HEK293 (cell line): ENCODE data around the gene VRK1.

Experiments used
- CTCF ChIA-PET: fragments of 350-600 bp; formaldehyde crosslinking; extraction: SDS; loops from one replicate; lab custom pipeline; 2021; ENCODE audit warnings: antibody characterized with exemption; lab: Yijun Ruan, JAX
- POLR2A ChIA-PET: fragments of 300-600 bp; formaldehyde crosslinking; extraction: SDS; loops from one replicate; lab custom pipeline; 2020; ENCODE audit warnings: antibody characterized with exemption, inconsistent platforms; lab: Yijun Ruan, JAX
- H3K27ac ChIP-seq: fragments of 200-500 bp; sonication (Bioruptor generic); 2 replicates; pipeline ENCODE4 v1.5.1; 2014; ENCODE audit warnings: low read depth, low read length, control low read depth, inconsistent platforms; ENCODE audit errors: extremely low read depth
- H3K36me3 ChIP-seq, 2 experiments: fragments of 200-500 bp in 1 of 2; sonication (Bioruptor generic) in 1 of 2; 1 replicate in 1 of 2; 2 replicates in 1 of 2; pipeline ENCODE4 v1.5.1; 2014 to 2017; ENCODE audit warnings: inconsistent platforms in 2 of 2, low read length in 2 of 2; ENCODE audit not compliant: control insufficient read depth in 2 of 2, insufficient read depth in 1 of 2
- H3K4me1 ChIP-seq: fragments of 200-500 bp; sonication (Bioruptor generic); 2 replicates; pipeline ENCODE4 v1.5.1; 2014; ENCODE audit warnings: mild to moderate bottlenecking, low read length, inconsistent platforms; ENCODE audit not compliant: control insufficient read depth, insufficient read depth
- H3K4me3 ChIP-seq: 2 replicates; pipeline ENCODE4 v1.5.1; 2011; ENCODE audit warnings: low read depth, mild to moderate bottlenecking, control low read depth, low read length, moderate library complexity
- H3K9me3 ChIP-seq: fragments of 200-500 bp; sonication (Bioruptor generic); 2 replicates; pipeline ENCODE4 v1.5.1; 2014; ENCODE audit warnings: low read depth, low read length, inconsistent platforms; ENCODE audit not compliant: control insufficient read depth, insufficient read depth
- KLF16 ChIP-seq: fragments of 450-650 bp; formaldehyde crosslinking; IDR thresholded peaks from 2 replicates; pipeline ENCODE4 v1.5.1; 2017; ENCODE audit warnings: missing biosample characterization, missing genetic modification characterization
- KLF17 ChIP-seq: fragments of 450-650 bp; formaldehyde crosslinking; IDR thresholded peaks from 2 replicates; pipeline ENCODE4 v1.5.1; 2016; ENCODE audit warnings: missing biosample characterization, missing genetic modification characterization
- TCF7L2 ChIP-seq: IDR thresholded peaks from 2 replicates; pipeline ENCODE4 v1.6.1; 2011; ENCODE audit warnings: low read depth, mild to moderate bottlenecking, inconsistent platforms, low read length, moderate library complexity, borderline replicate concordance
- ZNF114 ChIP-seq: fragments of 450-650 bp; formaldehyde crosslinking; IDR thresholded peaks from 2 replicates; pipeline ENCODE4 v1.5.0; 2017; ENCODE audit warnings: missing biosample characterization, missing genetic modification characterization
- ZNF184 ChIP-seq: fragments of 450-650 bp; IDR thresholded peaks from 2 replicates; pipeline ENCODE4 v1.5.1; 2018; ENCODE audit warnings: missing biosample characterization, mild to moderate bottlenecking, missing genetic modification characterization
- ZNF239 ChIP-seq: fragments of 450-650 bp; formaldehyde crosslinking; IDR thresholded peaks from 2 replicates; pipeline ENCODE4 v1.5.1; 2016; ENCODE audit warnings: missing biosample characterization, missing genetic modification characterization
- ZNF248 ChIP-seq: fragments of 450-650 bp; formaldehyde crosslinking; IDR thresholded peaks from 2 replicates; pipeline ENCODE4 v1.5.1; 2017; ENCODE audit warnings: missing biosample characterization, missing genetic modification characterization
- ZNF341 ChIP-seq: fragments of 450-650 bp; formaldehyde crosslinking; IDR thresholded peaks from 2 replicates; pipeline ENCODE4; 2016; ENCODE audit warnings: low read depth, missing biosample characterization, missing genetic modification characterization
- ZNF366 ChIP-seq: fragments of 450-650 bp; formaldehyde crosslinking; conservative IDR thresholded peaks from 2 replicates; pipeline ENCODE4 v1.5.1; 2016; ENCODE audit warnings: missing biosample characterization, missing genetic modification characterization
- ZNF426 ChIP-seq: fragments of 450-650 bp; formaldehyde crosslinking; IDR thresholded peaks from 2 replicates; pipeline ENCODE4 v1.5.1; 2017; ENCODE audit warnings: missing biosample characterization, missing genetic modification characterization, mild to moderate bottlenecking, inconsistent platforms, moderate library complexity
- ZNF518A ChIP-seq: fragments of 450-650 bp; formaldehyde crosslinking; conservative IDR thresholded peaks from 2 replicates; pipeline ENCODE4 v1.5.1; 2016; ENCODE audit warnings: low read depth, missing biosample characterization, missing genetic modification characterization
- ZNF555 ChIP-seq: fragments of 450-650 bp; formaldehyde crosslinking; conservative IDR thresholded peaks from 2 replicates; pipeline ENCODE4 v1.5.1; 2017; ENCODE audit warnings: missing biosample characterization, mild to moderate bottlenecking, missing genetic modification characterization, inconsistent platforms
- ZNF558 ChIP-seq: fragments of 450-650 bp; formaldehyde crosslinking; IDR thresholded peaks from 2 replicates; pipeline ENCODE4 v1.5.1; 2016; ENCODE audit warnings: missing biosample characterization, missing genetic modification characterization
- ZNF654 ChIP-seq: fragments of 450-650 bp; formaldehyde crosslinking; IDR thresholded peaks from 2 replicates; pipeline ENCODE4 v1.5.1; 2016; ENCODE audit warnings: low read depth, missing biosample characterization, missing genetic modification characterization
- ZNF660 ChIP-seq: fragments of 450-650 bp; IDR thresholded peaks from 2 replicates; pipeline ENCODE4 v1.5.1; 2018; ENCODE audit warnings: missing biosample characterization, mild to moderate bottlenecking, missing genetic modification characterization
- ZNF677 ChIP-seq: fragments of 450-650 bp; IDR thresholded peaks from 2 replicates; pipeline ENCODE4 v1.5.0; 2018; ENCODE audit warnings: missing biosample characterization, mild to moderate bottlenecking, missing genetic modification characterization, moderate library complexity
- ZSCAN18 ChIP-seq: fragments of 450-650 bp; formaldehyde crosslinking; IDR thresholded peaks from 2 replicates; pipeline ENCODE4 v1.5.1; 2016; ENCODE audit warnings: missing biosample characterization, missing genetic modification characterization
- ZSCAN23 ChIP-seq: fragments of 450-650 bp; formaldehyde crosslinking; IDR thresholded peaks from 2 replicates; pipeline ENCODE4 v1.5.1; 2016; ENCODE audit warnings: missing biosample characterization, missing genetic modification characterization
- TF ChIP-seq, protein P1 (sequence below): fragments of 450-650 bp; formaldehyde crosslinking; IDR thresholded peaks from 2 replicates; pipeline ENCODE4 v1.5.1; 2017; ENCODE audit warnings: missing biosample characterization, mild to moderate bottlenecking, missing genetic modification characterization, moderate library complexity
- TF ChIP-seq, protein P2 (sequence below): fragments of 450-650 bp; formaldehyde crosslinking; IDR thresholded peaks from 2 replicates; pipeline ENCODE4 v1.5.1; 2016; ENCODE audit warnings: missing biosample characterization, missing genetic modification characterization

VRK1 gene

DNA sequence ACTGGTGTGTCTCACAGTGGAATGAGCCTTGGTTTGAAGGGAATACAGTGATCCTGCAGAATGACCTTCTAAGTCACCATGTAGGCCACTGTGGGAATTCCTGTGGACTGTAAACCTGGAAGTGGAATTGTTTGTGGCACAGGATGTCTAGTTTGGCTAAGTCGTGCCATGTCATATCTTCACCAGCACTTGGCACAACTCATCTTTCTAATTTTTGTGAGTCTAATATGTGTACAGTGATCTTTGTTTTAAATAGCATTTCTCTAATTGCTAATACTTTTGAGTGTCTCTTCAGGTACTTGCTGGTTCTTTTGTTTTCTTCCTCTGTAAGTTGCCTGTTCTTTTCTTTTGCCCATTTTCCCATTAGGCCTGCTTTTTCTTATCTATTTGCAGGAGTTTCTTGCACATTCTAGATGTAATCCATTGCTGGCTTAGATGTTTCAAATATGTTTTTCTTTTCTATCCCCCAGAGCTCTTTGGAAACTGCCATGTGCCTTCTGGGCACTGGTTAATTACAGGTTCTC lies 112.7 kb downstream of the VRK1 start:
- TF ChIP-seq ZNF341 (tag by site-specific recombination) (no peak), ZNF184 (tag by site-specific recombination) (peak; percentile 99), ZNF660 (tag by site-specific recombination) (no peak), ZNF248 (no peak), ZNF555 (no peak), KLF16 (tag by site-specific recombination) (no peak)
- TF ChIP-seq, protein P1, sequence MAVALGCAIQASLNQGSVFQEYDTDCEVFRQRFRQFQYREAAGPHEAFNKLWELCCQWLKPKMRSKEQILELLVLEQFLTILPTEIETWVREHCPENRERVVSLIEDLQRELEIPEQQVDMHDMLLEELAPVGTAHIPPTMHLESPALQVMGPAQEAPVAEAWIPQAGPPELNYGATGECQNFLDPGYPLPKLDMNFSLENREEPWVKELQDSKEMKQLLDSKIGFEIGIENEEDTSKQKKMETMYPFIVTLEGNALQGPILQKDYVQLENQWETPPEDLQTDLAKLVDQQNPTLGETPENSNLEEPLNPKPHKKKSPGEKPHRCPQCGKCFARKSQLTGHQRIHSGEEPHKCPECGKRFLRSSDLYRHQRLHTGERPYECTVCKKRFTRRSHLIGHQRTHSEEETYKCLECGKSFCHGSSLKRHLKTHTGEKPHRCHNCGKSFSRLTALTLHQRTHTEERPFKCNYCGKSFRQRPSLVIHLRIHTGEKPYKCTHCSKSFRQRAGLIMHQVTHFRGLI, result no peak
- TF ChIP-seq, all 188 proteins: peak for 1
- POLR2A ChIA-PET, result no interaction called here
- H3K27ac ChIP-seq, result no peak overlapping the region
- H3K36me3 ChIP-seq, result peaks cover 0 to 2% of the 10 kb centered on the region in 2 experiments; a peak in 1 of 3 replicates
- CTCF ChIA-PET, result no interaction called here
- H3K9me3 ChIP-seq, result no peaks in the 10 kb centered on the region
- no peak overlapping the region for H3K4me3 ChIP-seq
- H3K4me1 ChIP-seq, result no peaks in the 10 kb centered on the region

GRCh38 chr14:96911499-96912149 lies 114.4 kb downstream of the VRK1 start:
- Histone ChIP-seq H3K36me3 (peaks cover 0 to 2% of the 10 kb centered on the region in 2 experiments; a peak in 1 of 3 replicates), H3K9me3 (no peaks in the 10 kb centered on the region), H3K4me1 (no peaks in the 10 kb centered on the region), H3K4me3 (no peak overlapping the region), H3K27ac (no peak overlapping the region)
- ChIA-PET CTCF (no interaction called here), POLR2A (no interaction called here)
- TF ChIP-seq KLF17 (tag by site-specific recombination) (no peak), ZNF426 (tag by site-specific recombination) (no peak), ZSCAN18 (no peak), ZNF677 (tag by site-specific recombination) (no peak), ZNF518A (no peak), ZSCAN23 (tag by site-specific recombination) (no peak), ZNF558 (tag by site-specific recombination) (no peak), ZNF366 (no peak), ZNF654 (tag by site-specific recombination) (no peak), TCF7L2 (no peak), ZNF114 (tag by site-specific recombination) (no peak), ZNF239 (tag by site-specific recombination) (no peak)
- TF ChIP-seq, protein P1, result no peak
- TF ChIP-seq, protein P2, sequence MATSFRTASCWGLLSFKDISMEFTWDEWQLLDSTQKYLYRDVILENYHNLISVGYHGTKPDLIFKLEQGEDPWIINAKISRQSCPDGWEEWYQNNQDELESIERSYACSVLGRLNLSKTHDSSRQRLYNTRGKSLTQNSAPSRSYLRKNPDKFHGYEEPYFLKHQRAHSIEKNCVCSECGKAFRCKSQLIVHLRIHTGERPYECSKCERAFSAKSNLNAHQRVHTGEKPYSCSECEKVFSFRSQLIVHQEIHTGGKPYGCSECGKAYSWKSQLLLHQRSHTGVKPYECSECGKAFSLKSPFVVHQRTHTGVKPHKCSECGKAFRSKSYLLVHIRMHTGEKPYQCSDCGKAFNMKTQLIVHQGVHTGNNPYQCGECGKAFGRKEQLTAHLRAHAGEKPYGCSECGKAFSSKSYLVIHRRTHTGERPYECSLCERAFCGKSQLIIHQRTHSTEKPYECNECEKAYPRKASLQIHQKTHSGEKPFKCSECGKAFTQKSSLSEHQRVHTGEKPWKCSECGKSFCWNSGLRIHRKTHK, result no peak
